GM12891 (cell line): ENCODE results near the gene LRRC27.
"Not testable (repeated sequence)": the region's sequence is repeated elsewhere in the genome, so short reads cannot be mapped to it uniquely, and the experiment has no call there.

ENCODE experiments used
- DNase-seq: peaks from one replicate; pipeline ENCODE4 v3.0.0; 2011; ENCODE audit warnings: low spot score; ENCODE audit not compliant: insufficient read length
- FAIRE-seq: peaks from 2 replicates; lab custom pipeline; 2011; peaks lifted over from hg19 to GRCh38; lab: Jason Lieb, UNC
- PAX5 ChIP-seq: IDR thresholded peaks from 2 replicates; pipeline ENCODE4 v1.6.1; 2011; ENCODE audit warnings: low read length, moderate library complexity, mild to moderate bottlenecking; ENCODE audit not compliant: insufficient read depth, severe bottlenecking
- POLR2A ChIP-seq: IDR thresholded peaks from 2 replicates; pipeline ENCODE4 v1.6.1; 2011; ENCODE audit warnings: low read depth, low read length, control low read depth
- POLR2AphosphoS5 ChIP-seq: IDR thresholded peaks from 2 replicates; pipeline ENCODE4 v1.6.1; 2011; ENCODE audit warnings: low read depth, low read length, control low read depth
- POU2F2 ChIP-seq: IDR thresholded peaks from 2 replicates; pipeline ENCODE4 v1.6.1; 2011; ENCODE audit warnings: low read depth, mild to moderate bottlenecking, control low read depth, low read length, moderate library complexity
- SPI1 ChIP-seq: IDR thresholded peaks from 2 replicates; pipeline ENCODE4 v1.6.1; 2011; ENCODE audit warnings: low read depth, low read length, control low read depth
- TAF1 ChIP-seq: IDR thresholded peaks from 2 replicates; pipeline ENCODE4 v1.6.1; 2011; ENCODE audit warnings: low read depth, low read length, control low read depth

The LRRC27 gene

DNA sequence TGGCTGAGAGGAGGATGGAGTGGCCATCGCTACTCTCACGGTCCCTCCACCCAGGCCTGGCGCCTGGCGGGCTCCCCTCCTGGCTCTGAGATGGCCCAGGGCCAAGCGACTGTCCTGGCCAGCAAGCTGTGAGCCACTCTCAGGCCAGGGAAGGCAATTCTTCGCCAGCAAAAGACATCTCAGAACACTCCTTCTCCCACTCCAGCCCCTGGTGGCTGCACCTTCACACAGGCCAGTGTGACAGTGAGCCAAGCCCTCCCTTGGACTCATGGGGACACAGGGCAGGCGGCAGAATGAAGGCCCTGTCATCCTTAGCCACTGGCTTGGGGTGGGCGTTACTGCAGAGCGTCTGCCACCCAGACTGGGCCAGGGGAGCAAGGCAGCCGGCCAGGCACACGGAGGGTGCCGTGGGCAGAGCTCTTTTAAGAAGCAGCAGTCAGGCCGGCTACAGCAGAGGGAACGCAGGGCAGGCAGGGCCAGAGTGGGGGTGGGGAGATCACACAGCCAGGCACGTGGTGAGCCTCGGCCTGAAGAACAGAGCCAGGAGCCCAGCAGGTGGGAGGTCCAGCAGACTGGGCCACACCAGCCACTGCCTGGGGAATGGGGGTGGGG is 38.7 kb upstream of the LRRC27 start:
- TF ChIP-seq TAF1 (no peak), POU2F2 (no peak), POLR2AphosphoS5 (no peak), POLR2A (no peak), SPI1 (no peak), PAX5 (no peak)
- FAIRE-seq = no peak
- no peak for DNase-seq

DNA sequence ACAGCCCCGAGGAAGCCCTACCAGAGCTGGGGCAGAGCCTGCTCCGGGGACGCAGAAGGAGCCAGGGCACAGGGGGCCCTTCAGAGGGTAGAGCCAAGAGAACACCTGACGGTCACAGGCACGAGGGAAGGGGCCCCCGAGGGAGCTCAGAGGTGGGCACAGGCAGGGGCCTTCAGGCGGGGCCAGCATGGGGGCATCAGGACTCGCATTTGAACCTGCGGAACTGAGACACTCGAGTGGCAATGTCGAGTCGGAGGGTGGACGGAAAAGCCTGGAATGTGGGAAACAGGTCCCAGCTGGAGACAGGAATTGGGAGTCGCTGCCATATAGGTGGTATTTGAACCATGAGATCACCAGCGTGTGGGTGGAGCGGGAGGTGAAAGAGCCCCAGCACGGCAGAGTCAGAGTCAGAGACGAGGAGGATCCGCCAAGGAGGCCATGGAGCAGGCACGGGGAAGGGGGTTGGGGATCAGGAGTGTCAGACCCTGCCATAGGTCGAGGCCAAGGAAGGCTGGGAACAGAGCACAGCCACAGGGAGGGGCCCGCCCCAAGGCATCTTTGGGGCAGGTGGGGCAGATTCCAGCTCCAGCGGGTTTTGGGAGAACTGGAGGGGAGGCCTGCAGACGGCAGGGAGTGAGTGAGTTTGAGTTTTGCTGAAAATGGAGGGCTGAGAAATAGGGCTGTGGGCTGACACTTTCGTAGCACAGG is 38.0 kb upstream of the LRRC27 start:
- no peak for FAIRE-seq
- TF ChIP-seq TAF1 (no peak), POU2F2 (no peak), PAX5 (no peak), POLR2AphosphoS5 (no peak), SPI1 (no peak), POLR2A (no peak)
- DNase-seq = no peak

GRCh38 chr10:132294561-132295318 is 37.3 kb upstream of the LRRC27 start:
- FAIRE-seq = no peak
- DNase-seq = no peak
- no peak for TF ChIP-seq POU2F2
- TF ChIP-seq TAF1 = no peak
- TF ChIP-seq PAX5 = no peak

DNA sequence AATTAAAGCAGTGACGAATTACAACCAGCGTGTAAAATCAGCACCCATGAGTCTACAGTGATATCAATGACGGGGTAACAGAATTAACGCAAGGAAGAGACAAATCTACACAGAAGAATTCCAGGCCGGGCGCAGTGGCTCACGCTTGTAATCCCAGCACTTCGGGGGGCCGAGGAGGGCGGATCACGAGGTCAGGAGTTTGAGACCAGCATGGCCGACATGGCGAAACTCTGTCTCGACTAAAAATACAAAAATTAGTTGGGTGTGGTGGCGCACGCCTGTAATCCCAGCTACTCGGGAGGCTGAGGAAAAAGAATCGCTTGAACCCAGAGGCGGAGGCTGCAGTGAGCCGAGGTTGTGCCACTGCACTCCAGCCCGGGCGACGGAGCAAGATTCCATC is 36.5 kb upstream of the LRRC27 start:
- FAIRE-seq, DNase-seq: not testable (repeated sequence)

GRCh38 chr10:132296666-132297443 is 35.1 kb upstream of the LRRC27 start:
- DNase-seq (no peak), FAIRE-seq (no peak)
- no peak for TF ChIP-seq POLR2A
- TF ChIP-seq POLR2AphosphoS5 = no peak
- TF ChIP-seq POU2F2 = no peak
- TF ChIP-seq PAX5 = no peak
- no peak for TF ChIP-seq TAF1
- TF ChIP-seq SPI1 = no peak

DNA sequence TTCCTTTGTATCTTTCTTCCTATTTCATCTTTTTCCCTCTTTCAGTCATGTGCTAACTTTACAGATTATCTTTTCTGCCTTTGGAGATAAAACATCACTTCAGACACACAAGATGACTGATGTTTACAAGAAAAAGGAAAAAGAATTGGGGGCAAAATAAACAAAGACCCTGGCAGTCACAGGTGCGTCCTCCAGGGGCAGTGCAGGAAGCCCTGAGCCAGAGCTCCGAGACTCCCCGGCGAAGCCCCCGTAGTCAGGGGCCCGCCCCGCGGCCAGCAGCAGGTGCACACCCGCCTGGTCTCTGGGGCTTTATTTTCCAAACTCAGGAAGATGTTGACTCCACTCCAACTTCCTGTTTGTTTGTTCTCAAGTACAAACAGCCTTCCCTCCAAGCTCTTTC is 34.5 kb upstream of the LRRC27 start:
- no peak for TF ChIP-seq TAF1
- TF ChIP-seq POLR2A = no peak
- TF ChIP-seq SPI1 = no peak
- TF ChIP-seq POU2F2 = no peak
- TF ChIP-seq POLR2AphosphoS5 = no peak
- TF ChIP-seq PAX5 = no peak
- DNase-seq = no peak
- FAIRE-seq = no peak

DNA sequence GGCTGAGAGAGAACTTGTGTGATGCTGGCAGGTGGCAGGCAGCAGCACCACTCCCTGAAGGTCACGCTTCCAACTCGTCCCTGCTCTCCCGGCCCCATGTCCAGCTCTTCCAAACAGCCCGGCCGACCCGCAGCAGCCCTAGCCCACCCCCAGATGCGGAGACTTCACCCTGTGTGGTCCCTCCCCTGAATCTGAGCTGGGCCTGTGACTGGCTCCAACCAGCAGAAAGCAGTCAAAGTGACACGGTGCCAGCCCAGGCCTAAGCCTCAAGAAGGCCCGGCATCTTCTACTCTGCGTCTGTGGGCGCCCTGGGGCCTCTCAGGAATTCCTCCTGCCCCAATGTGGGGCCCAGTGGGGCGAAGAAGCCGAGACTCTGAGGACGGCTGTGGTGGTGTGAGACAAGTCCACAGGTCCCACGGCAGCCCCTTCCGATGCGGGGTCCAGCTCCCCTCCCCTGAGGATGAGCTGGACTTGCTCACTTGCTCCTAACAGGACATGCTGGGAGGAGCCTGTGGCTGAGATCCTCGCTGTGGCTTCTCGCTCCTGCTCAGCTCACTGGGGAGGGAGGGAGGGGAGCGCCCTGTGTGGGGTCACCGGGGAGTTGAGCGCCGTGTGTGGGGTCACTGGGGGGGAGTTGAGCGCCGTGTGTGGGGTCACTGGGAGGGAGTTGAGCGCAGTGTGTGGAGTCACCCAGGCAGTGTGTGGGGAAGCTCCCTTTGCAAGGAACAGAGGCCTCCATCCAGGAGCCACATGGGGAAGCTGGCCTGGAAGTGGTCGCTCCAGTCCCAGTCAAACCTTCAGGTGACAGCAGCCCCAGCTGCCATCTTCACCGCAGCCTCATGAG is 33.7 kb upstream of the LRRC27 start:
- FAIRE-seq (no peak), DNase-seq (no peak)
- TF ChIP-seq POLR2AphosphoS5 (no peak), POLR2A (no peak), SPI1 (no peak), PAX5 (no peak), POU2F2 (no peak), TAF1 (no peak)

GRCh38 chr10:132299371-132300336 is 32.3 kb upstream of the LRRC27 start:
- TF ChIP-seq POLR2AphosphoS5 (no peak), POLR2A (no peak), SPI1 (no peak), POU2F2 (no peak), PAX5 (no peak), TAF1 (no peak)

More at GRCh38 chr10:132299371-132300336, 32.3 kb upstream of the LRRC27 start:
- no peak for FAIRE-seq
- DNase-seq = no peak
